Naive thymus-derived CD4-positive, alpha-beta T cell (primary cell): Measurements from ENCODE around the gene MPHOSPH8. TPM values are rescaled to one million over a fixed set of nuclear protein-coding genes. Genes with fewer than 3 reads are reported as not detected.

Source experiments
- ATAC-seq: fragments of 150-1000 bp; cut with Tn5 transposase; 2 replicates; pipeline ENCODE4 v1.10.0; 2021; ENCODE audit warnings: mild to moderate bottlenecking, moderate library complexity
- CTCF ChIA-PET: fragments of 350-600 bp; sonication (Branson Sonifier 250); formaldehyde crosslinking; loops from one replicate; lab custom pipeline; 2021; ENCODE audit warnings: antibody characterized with exemption; lab: Charles Lee
- POLR2A ChIA-PET: fragments of 350-600 bp; sonication (Branson Sonifier 250); formaldehyde crosslinking; loops from one replicate; lab custom pipeline; 2021; ENCODE audit warnings: antibody characterized with exemption, inconsistent platforms; lab: Charles Lee
- DNase-seq, 9 donors: peaks; one replicate each; pipeline versions ENCODE4 v3.0.0 to v3.0.0-alpha.2; 2020 to 2022; ENCODE audit warnings: mixed read lengths in 1 of 9
- H3K27ac ChIP-seq: one replicate; pipeline ENCODE4 v1.7.0; 2013; ENCODE audit warnings: mild to moderate bottlenecking, low read depth, low read length, moderate library complexity
- H3K27me3 ChIP-seq, 2 donors: one replicate each; pipeline ENCODE4 v1.7.0; 2013; ENCODE audit warnings: low read length in 2 of 2, mild to moderate bottlenecking in 2 of 2, moderate library complexity in 2 of 2; ENCODE audit not compliant: control insufficient read depth in 2 of 2, insufficient read depth in 2 of 2
- H3K36me3 ChIP-seq, 3 experiments: 1 replicate in 2 of 3; 2 replicates in 1 of 3; pipeline ENCODE4 v1.7.0; 2013; ENCODE audit warnings: low read length in 3 of 3, mild to moderate bottlenecking in 3 of 3, moderate library complexity in 1 of 3; ENCODE audit not compliant: insufficient read depth in 3 of 3, control insufficient read depth in 2 of 3
- H3K4me1 ChIP-seq, 2 donors: one replicate each; pipeline ENCODE4 v1.7.0; 2013; ENCODE audit warnings: low read length in 2 of 2, mild to moderate bottlenecking in 2 of 2, moderate library complexity in 1 of 2; ENCODE audit not compliant: control insufficient read depth in 2 of 2, insufficient read depth in 2 of 2
- H3K4me3 ChIP-seq: 2 replicates; pipeline ENCODE4 v1.7.0; 2013; ENCODE audit warnings: mild to moderate bottlenecking, low read length
- H3K9me3 ChIP-seq, 3 experiments: 1 replicate in 2 of 3; 2 replicates in 1 of 3; pipeline ENCODE4 v1.7.0; 2013; ENCODE audit warnings: low read length in 3 of 3; ENCODE audit not compliant: control insufficient read depth in 2 of 3
- H3K27ac Mint-ChIP-seq, 9 donors: one replicate each; pipeline ENCODE4 v1.8.0; 2020 to 2022; ENCODE audit warnings: mixed read lengths in 9 of 9, mild to moderate bottlenecking in 8 of 9, moderate library complexity in 5 of 9, inconsistent platforms in 2 of 9
- H3K27me3 Mint-ChIP-seq, 5 donors: one replicate each; pipeline ENCODE4 v1.8.0; 2021 to 2022; ENCODE audit warnings: mixed read lengths in 5 of 5, mild to moderate bottlenecking in 1 of 5
- H3K36me3 Mint-ChIP-seq, 5 donors: one replicate each; pipeline ENCODE4 v1.8.0; 2020 to 2022; ENCODE audit warnings: mixed read lengths in 5 of 5, mild to moderate bottlenecking in 3 of 5, inconsistent platforms in 1 of 5
- H3K4me1 Mint-ChIP-seq, 7 donors: one replicate each; pipeline ENCODE4 v1.8.0; 2020 to 2022; ENCODE audit warnings: mixed read lengths in 7 of 7, mild to moderate bottlenecking in 3 of 7, inconsistent platforms in 1 of 7
- H3K4me3 Mint-ChIP-seq, 10 donors: one replicate each; pipeline ENCODE4 v1.8.0; 2020 to 2022; ENCODE audit warnings: mild to moderate bottlenecking in 10 of 10, mixed read lengths in 10 of 10, moderate library complexity in 6 of 10, inconsistent platforms in 2 of 10
- H3K9me3 Mint-ChIP-seq, 11 donors: one replicate each; pipeline ENCODE4 v1.8.0; 2020 to 2022; ENCODE audit warnings: mixed read lengths in 11 of 11, mild to moderate bottlenecking in 4 of 11, inconsistent platforms in 1 of 11, moderate library complexity in 1 of 11
- intact Hi-C, 2 donors: fragments of 100-400 bp; cut with micrococcal nuclease; formaldehyde crosslinking; loops; one replicate each; pipeline ENCODE4 v1.15.1; 2023
- polyA plus RNA-seq, 2 donors: library from polyadenylated mRNA; unstranded; fragments of 300-500 nt; fragmentation: Illumina TruSeq; gene quantifications; one replicate each; pipeline ENCODE4 v1.2.3, GENCODE V29; 2021
- total RNA-seq, 6 experiments: library from RNA in 5 of 6; stranded (reverse) in 5 of 6; gene quantifications; 1 replicate in 5 of 6; 2 replicates in 1 of 6; pipeline ENCODE4 v1.2.3 and lab custom pipeline; 2021 to 2026

The MPHOSPH8 gene
- total and polyA plus RNA-seq, 7 experiments from 2014 or later: 14.3 to 131 (median 52.0) TPM

DNA sequence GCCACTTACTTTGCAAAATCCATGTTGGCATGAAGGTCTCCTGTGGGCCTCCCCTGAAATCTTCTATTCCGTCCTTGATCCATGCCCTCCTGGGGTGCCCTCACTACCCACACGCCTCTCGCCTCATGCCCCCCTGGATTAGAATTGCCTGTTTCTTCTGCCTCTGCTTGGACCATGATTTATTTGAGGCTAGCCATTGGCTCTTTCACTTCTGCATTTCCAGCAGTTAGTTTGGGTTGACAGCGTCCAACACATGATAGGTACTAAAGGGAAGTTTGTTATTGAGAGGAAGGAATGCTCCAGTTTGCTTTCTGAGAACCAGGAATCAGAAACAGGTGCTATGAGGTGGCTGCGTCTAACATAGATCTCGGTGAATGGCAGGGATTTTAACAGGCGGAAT is 41.6 kb upstream of the MPHOSPH8 start:
- Histone ChIP-seq H3K9me3 (no peaks in the 10 kb centered on the region), H3K36me3 (no peaks in the 10 kb centered on the region), H3K27me3 (no peaks in the 10 kb centered on the region), H3K27ac (no peak overlapping the region), H3K4me1 (peaks cover 6 to 10% of the 10 kb centered on the region in 2 donors), H3K4me3 (no peak overlapping the region)
- H3K36me3 Mint-ChIP-seq: peaks cover 0 to 3% (median 0%) of the 10 kb centered on the region in 5 donors
- DNase-seq (no peak), ATAC-seq (no peak)
- peaks cover 0 to 2% (median 0%) of the 10 kb centered on the region in 11 donors for H3K9me3 Mint-ChIP-seq
- no peak overlapping the region for H3K27ac Mint-ChIP-seq
- CTCF ChIA-PET: no interaction called here
- POLR2A ChIA-PET: no interaction called here
- no peak overlapping the region for H3K4me3 Mint-ChIP-seq
- intact Hi-C loops: no loop called here
- peaks cover 8 to 22% (median 14%) of the 10 kb centered on the region in 7 donors for H3K4me1 Mint-ChIP-seq
- peaks cover 6 to 16% (median 13%) of the 10 kb centered on the region in 5 donors for H3K27me3 Mint-ChIP-seq

GRCh38 chr13:19592657-19593180 is 40.7 kb upstream of the MPHOSPH8 start:
- Mint-ChIP-seq H3K4me1 (peaks cover 0 to 14% (median 6%) of the 10 kb centered on the region in 7 donors), H3K27ac (no peak overlapping the region), H3K27me3 (peaks cover 9 to 21% (median 16%) of the 10 kb centered on the region in 5 donors), H3K4me3 (no peak overlapping the region), H3K36me3 (peaks cover 0 to 3% (median 0%) of the 10 kb centered on the region in 5 donors), H3K9me3 (no peaks in the 10 kb centered on the region)
- DNase-seq: no peak
- H3K9me3 ChIP-seq: no peaks in the 10 kb centered on the region
- CTCF ChIA-PET: interaction anchor here (0.7 kb wide), 1 partner anchor 136 kb away, joined by 3 read pairs; no protein-coding TSS in a partner anchor
- no peak overlapping the region for H3K4me3 ChIP-seq
- H3K36me3 ChIP-seq: no peaks in the 10 kb centered on the region
- intact Hi-C loops: no loop called here
- H3K27ac ChIP-seq: no peak overlapping the region
- no peaks in the 10 kb centered on the region for H3K27me3 ChIP-seq
- POLR2A ChIA-PET: no interaction called here
- ATAC-seq: no peak
- peaks cover 0 to 3% of the 10 kb centered on the region in 2 donors for H3K4me1 ChIP-seq

GRCh38 chr13:19596086-19596485 is 37.4 kb upstream of the MPHOSPH8 start:
- Histone ChIP-seq H3K4me3 (no peak overlapping the region), H3K36me3 (no peaks in the 10 kb centered on the region), H3K27ac (no peak overlapping the region), H3K27me3 (no peaks in the 10 kb centered on the region), H3K4me1 (no peaks in the 10 kb centered on the region), H3K9me3 (no peaks in the 10 kb centered on the region)
- Mint-ChIP-seq H3K4me3 (no peak overlapping the region), H3K9me3 (peaks cover 0 to 4% (median 0%) of the 10 kb centered on the region in 11 donors), H3K27ac (no peak overlapping the region), H3K4me1 (no peaks in the 10 kb centered on the region), H3K27me3 (peaks cover 28 to 42% (median 32%) of the 10 kb centered on the region in 5 donors), H3K36me3 (peaks cover 0 to 3% (median 0%) of the 10 kb centered on the region in 5 donors)
- ChIA-PET CTCF (no interaction called here), POLR2A (interaction anchor here (0.6 kb wide), 1 partner anchor 567 kb away, joined by 4 read pairs; no protein-coding TSS in a partner anchor)
- intact Hi-C loops: no loop called here
- ATAC-seq (no peak), DNase-seq (no peak)

GRCh38 chr13:19596960-19597361 is 36.5 kb upstream of the MPHOSPH8 start:
- Histone ChIP-seq H3K36me3 (no peaks in the 10 kb centered on the region), H3K9me3 (no peaks in the 10 kb centered on the region), H3K27ac (no peak overlapping the region), H3K4me1 (no peaks in the 10 kb centered on the region), H3K27me3 (no peaks in the 10 kb centered on the region), H3K4me3 (no peak overlapping the region)
- POLR2A ChIA-PET: no interaction called here
- Mint-ChIP-seq H3K36me3 (peaks cover 0 to 3% (median 0%) of the 10 kb centered on the region in 5 donors), H3K9me3 (peaks cover 0 to 4% (median 0%) of the 10 kb centered on the region in 11 donors), H3K27me3 (peaks cover 32 to 42% (median 34%) of the 10 kb centered on the region in 5 donors), H3K27ac (no peak overlapping the region), H3K4me1 (no peaks in the 10 kb centered on the region), H3K4me3 (no peak overlapping the region)
- ATAC-seq (no peak), DNase-seq (no peak)
- intact Hi-C loops: no loop called here
- CTCF ChIA-PET: interaction anchor here (0.6 kb wide), 1 partner anchor 65 kb away, joined by 3 read pairs; no protein-coding TSS in a partner anchor

- H3K9me3 ChIP-seq: no peaks in the 10 kb centered on the region
- H3K36me3 ChIP-seq: no peaks in the 10 kb centered on the region
- no peak for ATAC-seq
- DNase-seq: no peak
- H3K27me3 Mint-ChIP-seq: peaks cover 33 to 46% (median 36%) of the 10 kb centered on the region in 5 donors
- peaks cover 0 to under 1% (median 0%) of the 10 kb centered on the region in 7 donors for H3K4me1 Mint-ChIP-seq
- ChIA-PET POLR2A (no interaction called here), CTCF (no interaction called here)
- no peaks in the 10 kb centered on the region for H3K4me1 ChIP-seq
- intact Hi-C loops: no loop called here
- peaks cover 0 to 4% (median 0%) of the 10 kb centered on the region in 11 donors for H3K9me3 Mint-ChIP-seq
- peaks cover 0 to 3% (median 0%) of the 10 kb centered on the region in 5 donors for H3K36me3 Mint-ChIP-seq
- no peak overlapping the region for H3K4me3 Mint-ChIP-seq
- H3K27me3 ChIP-seq: no peaks in the 10 kb centered on the region
- H3K27ac Mint-ChIP-seq: no peak overlapping the region
- no peak overlapping the region for H3K4me3 ChIP-seq
- H3K27ac ChIP-seq: no peak overlapping the region
These were observed 35.9 kb upstream of the MPHOSPH8 start for GRCh38 chr13:19597523-19597922.

- intact Hi-C loops: no loop called here
- Mint-ChIP-seq H3K9me3 (peaks cover 4 to 21% (median 12%) of the 10 kb centered on the region in 11 donors), H3K4me3 (peak overlapping the region; percentile 33 to 80 (median 62)), H3K27me3 (peaks cover 47 to 58% (median 56%) of the 10 kb centered on the region in 5 donors), H3K36me3 (peaks cover 0 to 12% (median 0%) of the 10 kb centered on the region in 5 donors), H3K4me1 (peaks cover 0 to 5% (median 0%) of the 10 kb centered on the region in 7 donors), H3K27ac (no peak overlapping the region)
- no peak overlapping the region for H3K27ac ChIP-seq
- no peaks in the 10 kb centered on the region for H3K4me1 ChIP-seq
- POLR2A ChIA-PET: no interaction called here
- peak; percentile 84 for ATAC-seq
- peak overlapping the region; percentile 30 for H3K4me3 ChIP-seq
- H3K36me3 ChIP-seq: no peaks in the 10 kb centered on the region
- peak in 8 of 9 donors; percentile 10 to 49 (median 22) for DNase-seq
- no peaks in the 10 kb centered on the region for H3K27me3 ChIP-seq
- CTCF ChIA-PET: no interaction called here
- peaks cover 0 to 7% (median 0%) of the 10 kb centered on the region in 3 experiments for H3K9me3 ChIP-seq
These were observed 31.4 kb upstream of the MPHOSPH8 start for GRCh38 chr13:19601749-19602725.
